NCI-H2196 treated with DMSO at 0.1 percent for 48 hours (cell line): ENCODE results near the gene CEP128.

ENCODE experiments used
- DNase-seq: peaks from one replicate; lab custom pipeline; 2025; ENCODE audit not compliant: unreplicated experiment; lab: John Stamatoyannopoulos, UW

CEP128 gene

GRCh38 chr14:80564051-80564450 lies 377.5 kb downstream of the CEP128 start:
- no peak for DNase-seq

GRCh38 chr14:80560800-80561657 lies 380.5 kb downstream of the CEP128 start:
- DNase-seq = no peak

DNA sequence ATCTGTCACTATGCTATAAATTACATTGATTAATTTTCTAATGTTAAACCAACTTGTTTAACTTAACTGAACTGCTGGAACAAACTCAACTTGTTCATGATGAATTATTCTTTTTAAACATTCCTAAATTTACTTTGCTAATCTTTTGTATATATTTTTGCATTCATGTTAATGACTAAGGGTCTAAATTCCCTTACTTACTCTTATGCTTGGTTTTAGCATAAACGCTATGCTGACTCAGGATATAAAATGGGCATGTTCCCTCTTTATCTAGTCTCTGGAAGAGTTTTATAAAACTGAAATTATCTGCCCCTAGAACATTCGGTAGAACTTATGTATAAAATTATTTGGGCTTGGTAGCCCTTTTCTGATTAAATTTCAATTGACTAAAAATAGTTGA lies 387.4 kb downstream of the CEP128 start:
- DNase-seq = no peak

- DNase-seq = no peak
These were observed 392.4 kb downstream of the CEP128 start for GRCh38 chr14:80549141-80549540.

- no peak for DNase-seq
These were observed 395.3 kb downstream of the CEP128 start for GRCh38 chr14:80545935-80546854.

GRCh38 chr14:80544366-80544765 lies 397.2 kb downstream of the CEP128 start:
- DNase-seq = no peak

DNA sequence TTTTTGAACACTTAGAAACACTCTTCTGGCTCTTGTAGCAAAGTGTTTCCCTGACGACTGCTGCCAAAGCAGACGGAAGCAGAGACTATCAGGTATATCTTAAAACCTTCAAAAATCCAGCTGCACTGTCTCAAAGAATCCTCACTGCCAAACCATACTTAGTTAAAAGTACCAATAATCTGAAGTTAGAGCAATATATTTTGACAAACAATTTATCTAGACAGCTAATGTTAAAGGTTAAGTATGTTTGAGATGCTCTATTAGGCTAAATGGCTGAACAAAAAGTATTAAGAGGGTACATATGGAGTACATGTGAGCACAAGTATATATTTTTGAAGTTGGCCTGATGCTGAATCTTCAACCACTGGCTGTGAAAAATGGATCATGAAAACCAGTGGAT lies 398.3 kb downstream of the CEP128 start:
- DNase-seq = no peak

DNA sequence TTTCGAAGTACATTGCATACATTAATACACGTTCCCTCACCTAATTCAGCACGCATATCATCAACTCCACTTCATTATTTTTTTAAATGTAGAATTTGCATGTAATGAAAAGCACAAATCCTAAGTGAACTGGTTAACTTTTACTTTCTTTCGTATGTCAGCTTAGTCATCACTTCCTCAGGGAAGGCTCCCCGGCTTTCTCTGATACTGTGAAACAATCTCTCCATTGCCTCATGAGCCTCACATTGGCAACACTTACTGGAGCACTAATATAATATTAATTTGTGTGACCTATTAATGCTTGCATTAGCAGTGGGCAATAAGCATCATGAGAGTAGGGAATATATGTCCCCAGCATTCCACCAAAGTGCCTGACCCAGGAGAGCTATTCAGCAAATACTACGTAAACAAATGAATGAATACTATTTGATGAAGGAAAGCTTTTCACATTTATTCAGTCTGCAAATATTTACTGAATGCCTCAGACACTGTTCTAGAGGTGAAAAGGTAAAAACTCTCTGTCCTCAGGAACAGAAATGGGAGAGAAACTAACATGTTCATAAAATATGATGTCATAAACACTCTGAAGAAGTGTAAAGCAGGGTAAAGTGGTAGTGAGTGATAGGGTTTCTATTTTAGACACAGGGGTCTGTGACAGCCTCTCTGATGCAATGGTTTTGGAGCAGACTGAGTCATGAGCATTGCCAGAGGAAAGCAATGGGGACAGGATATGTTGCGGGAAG lies 402.7 kb downstream of the CEP128 start:
- DNase-seq = no peak

- no peak for DNase-seq
These were observed 403.9 kb downstream of the CEP128 start for GRCh38 chr14:80537626-80538025.

DNA sequence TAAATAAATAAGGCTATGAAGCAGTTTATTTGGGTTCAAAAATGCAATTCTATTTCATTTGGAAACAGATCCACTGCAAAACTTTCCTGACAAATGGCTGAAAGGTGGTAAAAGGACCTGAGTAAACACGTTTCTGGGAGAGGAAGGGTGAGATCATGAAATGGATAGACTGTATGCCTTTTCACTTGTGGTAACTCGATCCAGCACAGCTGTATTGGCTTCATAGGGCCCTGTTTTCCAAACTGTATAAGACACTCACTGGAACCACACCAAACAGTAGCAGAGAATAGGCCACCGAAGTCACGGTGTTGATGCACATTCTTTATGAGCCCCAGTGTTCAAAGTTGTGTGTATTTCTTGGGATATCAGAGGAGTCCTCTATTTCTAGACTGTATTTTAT lies 405.1 kb downstream of the CEP128 start:
- DNase-seq = peak; percentile 5

DNA sequence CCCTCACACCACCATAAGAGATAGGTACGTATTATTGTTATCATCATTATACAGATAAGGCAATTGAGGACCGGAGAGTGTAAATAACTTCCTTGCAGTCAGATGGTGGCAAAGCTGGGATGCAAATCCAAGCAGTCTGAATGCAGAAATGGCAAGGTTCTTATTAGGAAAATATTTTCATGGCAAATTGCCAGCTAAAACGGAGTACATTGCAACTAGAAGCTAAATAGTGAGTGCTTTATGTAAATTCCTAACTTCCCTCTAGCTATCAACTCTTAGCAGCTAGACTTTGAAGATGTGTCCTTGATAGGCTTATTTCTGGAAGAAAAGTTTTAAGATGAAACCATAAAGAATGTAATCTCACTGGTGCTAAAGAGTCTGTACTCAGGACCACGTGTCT lies 406.4 kb downstream of the CEP128 start:
- DNase-seq = no peak

GRCh38 chr14:80523518-80524117 lies 417.9 kb downstream of the CEP128 start:
- no peak for DNase-seq

- no peak for DNase-seq
These were observed 418.6 kb downstream of the CEP128 start for GRCh38 chr14:80522936-80523335.

GRCh38 chr14:80522411-80522810 lies 419.1 kb downstream of the CEP128 start:
- no peak for DNase-seq

- no peak for DNase-seq
These were observed 420.1 kb downstream of the CEP128 start for GRCh38 chr14:80521456-80521855.

- DNase-seq = no peak
These were observed 422.5 kb downstream of the CEP128 start for GRCh38 chr14:80519002-80519401.

DNA sequence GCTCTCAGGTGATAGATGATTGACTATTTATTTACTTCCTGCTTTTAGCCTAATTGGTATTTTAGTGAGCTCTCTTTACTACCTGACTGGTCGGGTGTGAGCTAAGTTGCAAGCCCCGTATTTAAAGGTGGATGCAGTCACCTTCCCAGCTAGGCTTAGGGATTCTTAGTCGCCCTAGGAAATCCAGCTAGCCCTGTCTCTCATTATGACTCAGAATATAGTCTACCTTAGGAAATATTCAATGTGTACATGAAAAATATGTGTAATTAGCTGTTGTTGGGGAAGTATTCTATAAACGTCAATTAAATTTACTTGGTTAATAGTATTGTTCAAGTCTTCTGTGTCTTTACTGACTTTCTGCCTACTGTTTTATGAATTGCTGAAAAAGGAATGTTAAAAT lies 423.4 kb downstream of the CEP128 start:
- DNase-seq = no peak

GRCh38 chr14:80507292-80507869 lies 434.2 kb downstream of the CEP128 start:
- DNase-seq = no peak

- no peak for DNase-seq
These were observed 436.8 kb downstream of the CEP128 start for GRCh38 chr14:80504781-80505180.

GRCh38 chr14:80498533-80498932 lies 443.0 kb downstream of the CEP128 start:
- DNase-seq = no peak

GRCh38 chr14:80496090-80496489 lies 445.4 kb downstream of the CEP128 start:
- DNase-seq = no peak
